Bronchial smooth muscle cell (primary cell): ENCODE measurements around the gene GNG11. TPM values are rescaled to one million over a fixed set of nuclear protein-coding genes. Genes with fewer than 3 reads are reported as not detected.

Source experiments
- total RNA-seq: library from RNA; depleted of rRNA; stranded (reverse); fragments of >200 nt; gene quantifications from 2 replicates; pipeline ENCODE4 v1.2.1, GENCODE V29; 2014

GNG11 gene
- total RNA-seq: 11.2 and 34.5 TPM in 2 replicates

DNA sequence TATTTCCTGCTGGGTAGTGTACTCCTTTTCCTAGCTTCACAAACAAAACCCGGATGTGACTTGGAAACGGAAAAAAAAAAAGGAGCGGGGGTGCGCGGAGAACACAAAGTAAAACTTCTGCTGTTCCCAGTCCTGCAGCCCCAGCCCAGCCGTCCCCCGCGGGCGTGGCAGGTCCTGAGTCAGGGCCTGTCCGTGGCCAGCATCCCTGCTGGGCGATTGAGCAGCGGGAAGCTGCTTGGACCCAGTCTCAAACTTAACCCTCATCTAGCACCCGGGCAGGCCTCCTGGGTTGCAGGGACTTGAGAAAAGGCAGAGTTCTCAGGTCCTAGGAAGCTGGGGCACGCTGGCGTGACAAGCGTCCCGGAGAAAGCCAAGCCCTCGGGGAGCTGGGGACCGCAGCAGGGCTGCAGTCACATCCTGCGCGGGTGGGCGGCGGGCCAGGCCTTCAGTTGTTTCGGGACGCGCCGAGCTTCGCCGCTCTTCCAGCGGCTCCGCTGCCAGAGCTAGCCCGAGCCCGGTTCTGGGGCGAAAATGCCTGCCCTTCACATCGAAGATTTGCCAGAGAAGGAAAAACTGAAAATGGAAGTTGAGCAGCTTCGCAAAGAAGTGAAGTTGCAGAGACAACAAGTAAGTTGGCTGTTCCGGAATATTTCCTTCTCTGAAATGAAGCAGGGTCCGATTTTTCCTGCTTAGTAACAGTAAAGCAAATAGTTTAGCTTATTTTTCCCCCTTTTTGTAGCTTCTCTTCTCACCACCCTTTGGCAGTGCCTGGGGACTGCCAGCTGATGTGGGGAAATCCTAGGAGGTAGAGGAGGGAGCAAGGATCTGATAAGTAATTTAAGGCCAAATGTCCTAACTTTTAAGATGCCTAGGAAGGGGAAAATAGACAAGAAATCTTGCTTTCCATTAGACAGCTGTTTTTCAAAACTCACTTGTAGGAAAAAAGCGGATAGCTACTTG is at the start of gene GNG11:
Gene GNG11 (plus strand): TSS at position 129 of the 960 bp plus-strand sequence. CDS start 403 bp downstream, at position 532.

GRCh38 chr7:93890464-93891068 is 31.0 kb upstream of the GNG11 start, which contains the start of gene TFPI2:
TFPI2 (minus strand) TSS chr7:93890753; CDS start chr7:93890678, 75 bp downstream.

DNA sequence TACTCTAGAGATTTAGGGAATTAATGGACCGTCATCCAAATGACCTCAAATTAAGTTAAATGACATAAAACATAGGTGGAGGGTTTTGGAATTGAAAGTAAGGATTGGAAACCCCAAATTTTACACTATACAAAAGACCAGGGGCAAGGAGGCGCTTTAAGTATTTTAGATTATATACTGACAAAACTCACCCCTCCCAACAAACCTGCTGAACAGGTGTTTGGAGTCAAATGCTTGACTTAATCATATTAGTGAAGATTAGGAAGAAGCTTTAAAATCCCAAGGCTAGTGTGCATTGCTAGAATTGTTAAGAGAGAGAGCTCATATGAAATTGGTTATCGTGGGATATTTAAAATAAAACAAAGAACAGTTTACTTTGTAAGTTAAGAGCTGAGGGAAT is 15.3 kb upstream of the GNG11 start, which contains the start of gene GNGT1:
Gene GNGT1 (plus strand): TSS at position 301 of the 400 bp plus-strand sequence. CDS start 180 bp downstream, outside the sequence.

Other genes starting within 250 kb of the GNG11 start
- 1.9 and 26.3 TPM in 2 replicates for gene TFPI2, start 31.0 kb upstream of the GNG11 start, total RNA-seq
- not detected in 2 replicates for gene GNGT1, start 15.2 kb upstream of the GNG11 start, total RNA-seq
- gene BET1, start 82.6 kb downstream of the GNG11 start, total RNA-seq: 18.9 and 30.9 TPM in 2 replicates